ENCODE results near the gene AUNIP. TPM values are rescaled to one million over a fixed set of nuclear protein-coding genes. Genes with fewer than 3 reads are reported as not detected.

Gene AUNIP
- total and polyA plus RNA-seq, 2 of the 8 experiments (the other 6 are each of a cell fraction or from before 2014, with no cell fraction given) = 18.6 to 23.2 TPM

DNA sequence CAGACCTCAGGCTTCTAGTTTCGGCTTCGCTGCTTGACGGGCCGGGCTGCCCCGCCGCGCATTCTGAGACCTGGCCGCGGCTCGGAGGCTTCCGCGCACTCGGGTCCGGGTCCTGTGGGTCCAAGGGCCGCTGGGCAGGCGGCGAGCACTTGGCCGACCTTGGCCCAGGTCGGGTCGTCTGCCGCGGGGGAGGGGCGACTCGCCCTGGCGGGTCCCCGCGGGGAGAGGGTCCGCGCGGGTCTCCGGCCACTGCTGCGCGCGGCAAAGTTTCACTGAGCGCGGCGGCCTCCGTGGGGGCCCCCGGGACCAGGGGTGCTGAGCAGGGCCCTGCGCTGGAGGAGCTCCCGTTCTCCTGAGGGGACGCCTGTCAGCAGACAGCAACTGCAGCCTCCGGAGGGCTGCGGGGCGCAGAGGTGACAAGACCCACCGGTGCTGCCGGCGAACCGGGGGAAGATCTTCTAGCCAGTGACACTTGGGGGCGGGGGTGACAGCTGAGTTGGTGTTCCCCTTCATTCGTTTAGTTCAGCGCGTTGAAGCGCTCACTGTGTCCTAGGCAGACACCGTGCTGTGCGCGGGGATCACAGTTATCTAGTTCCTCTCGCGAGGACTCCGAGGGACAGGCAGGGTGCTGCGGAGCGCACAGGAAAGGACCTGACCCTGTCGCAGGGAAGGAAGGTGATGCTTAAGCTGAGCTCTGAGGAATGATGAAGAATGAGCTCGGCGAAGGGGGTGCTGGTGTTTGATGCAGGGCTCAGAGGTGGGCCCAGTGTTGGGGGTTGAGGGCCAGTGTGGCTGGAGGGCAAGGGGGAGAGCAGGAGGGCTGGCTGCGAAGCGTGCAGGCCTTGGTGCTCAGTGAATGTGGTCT, 38.8 kb downstream of the AUNIP start:
- Histone ChIP-seq H3K4ac (replicated peaks; ENCODE audit: insufficient read length, low read depth, low read length) (no peak overlapping the region), H4K5ac (ENCODE audit: insufficient read length, low read depth, low read length) (peak overlapping the region; percentile 38), H3K4me1 (replicated peaks in 1 of 4; ENCODE audit: control insufficient read depth in 3 of 4, insufficient read depth in 4 of 4, low read length in 3 of 4) (peaks cover 12 to 25% (median 15%) of the 10 kb centered on the region in 4 experiments), H2BK12ac (ENCODE audit: low read depth, low read length) (no peak overlapping the region), H4K8ac (ENCODE audit: extremely low read depth, insufficient read depth, low read length) (0 out of 2 replicates have a peak overlapping the region, but pooled peaks have one; percentile 71), H3K9me3 (ENCODE audit: insufficient read depth in 2 of 2, low read depth in 1 of 2, low read length in 1 of 2) (no peaks in the 10 kb centered on the region), H4K20me1 (replicated peaks in 1 of 2; ENCODE audit: control insufficient read depth in 1 of 2, insufficient read depth in 2 of 2, low read length in 2 of 2) (peaks cover 11 to 13% of the 10 kb centered on the region in 2 experiments), H2BK5ac (ENCODE audit: low read depth, low read length) (peak overlapping the region; percentile 47; the same call in 1 of the 2 replicates), H3K14ac (ENCODE audit: insufficient read length) (no peak overlapping the region), H3K23me2 (ENCODE audit: low read depth, low read length) (peaks cover 12% of the 10 kb centered on the region), H3K27me3 (replicated peaks in 1 of 4; ENCODE audit: control insufficient read depth in 3 of 4, extremely low read depth in 1 of 4, insufficient read depth in 3 of 4, low read length in 3 of 4) (peaks cover 0 to 6% (median 2%) of the 10 kb centered on the region in 4 experiments; a peak in 4 of 7 replicates), H3K9ac (replicated peaks in 1 of 4; ENCODE audit: extremely low read depth in 1 of 4, low read depth in 3 of 4, low read length in 3 of 4) (peak overlapping the region; percentile 7 to 58 (median 48); a peak in 6 of 7 replicates), H2BK15ac (ENCODE audit: low read length) (no peak overlapping the region), H3K23ac (ENCODE audit: insufficient read length) (no peak overlapping the region), H3K56ac (replicated peaks; ENCODE audit: insufficient read length, low read depth, low read length) (no peak overlapping the region), H3K79me1 (ENCODE audit: low read depth, low read length) (peaks cover 8% of the 10 kb centered on the region; the same call in 1 of the 2 replicates), H3K79me2 (ENCODE audit: control insufficient read depth in 1 of 2, insufficient read depth in 2 of 2, low read length in 2 of 2) (peaks cover 0 to 3% of the 10 kb centered on the region in 2 experiments; a peak in 1 of 4 replicates), H3K4me2 (ENCODE audit: insufficient read depth in 1 of 2, low read depth in 2 of 2, low read length in 2 of 2) (peak overlapping the region; percentile 90 to 93), H2BK120ac (replicated peaks; ENCODE audit: low read depth, low read length) (no peak overlapping the region), H3K18ac (ENCODE audit: extremely low read depth, low read length) (0 out of 2 replicates have a peak overlapping the region, but pooled peaks have one; percentile 25), H2AK5ac (ENCODE audit: low read depth, low read length) (no peak overlapping the region), H2AFZ (ENCODE audit: low read length) (no peak overlapping the region), H2BK20ac (ENCODE audit: low read length) (no peak overlapping the region), H4K91ac (replicated peaks; ENCODE audit: insufficient read length, low read length) (peak overlapping the region; percentile 31), H3K36me3 (ENCODE audit: control insufficient read depth in 2 of 4, insufficient read depth in 4 of 4, low read length in 3 of 4) (no peaks in the 10 kb centered on the region; a peak in 1 of 8 replicates), H3K27ac (ENCODE audit: low read depth, low read length) (peak overlapping the region; percentile 31; the same call in 1 of the 2 replicates), H3K4me3 (ENCODE audit: extremely low read depth in 1 of 4, insufficient read depth in 2 of 4, low read depth in 3 of 4, low read length in 4 of 4) (peak overlapping the region; percentile 75 to 85 (median 80))
- WGBS, 2 experiments (ENCODE audit: extremely low coverage in 1 of 2, insufficient coverage in 1 of 2, insufficient read length in 1 of 2, insufficient replicate concordance in 2 of 2, low coverage in 1 of 2, low lambda C conversion rate in 2 of 2, missing lambda C conversion rate in 1 of 2) = 7% methylated on average over 51 of the region's 67 CpGs; no CpG with 5 or more reads in 1 of the 2 experiments
- DNase-seq (ENCODE audit: low read depth in 1 of 2, low spot score in 2 of 2) (peak in 1 of 2 experiments; percentile 74), FAIRE-seq (no peak)
- CTCF ChIA-PET (ENCODE audit: partially characterized antibody) = interaction anchor here (0.7 to 2.7 kb wide), 12 partner anchors 9 to 393 kb away, joined by 3 to 11 read pairs (median 3); partner anchors contain the start of gene PAFAH2
- POLR2A ChIA-PET (ENCODE audit: partially characterized antibody) = interaction anchor here (0.6 to 5.5 kb wide), 22 partner anchors 9 to 390 kb away, joined by 3 to 32 read pairs (median 3); partner anchors contain the start of genes MACO1, PAFAH2 and PAQR7
- TF ChIP-seq TAF7 (optimal IDR thresholded peaks at IDR 0.05; ENCODE audit: borderline replicate concordance, low read depth, low read length) (no peak), TCF12 (IDR thresholded peaks at IDR 0.05; ENCODE audit: low read depth, low read length) (no peak), HDAC2 (IDR thresholded peaks at IDR 0.05; ENCODE audit: borderline replicate concordance in 1 of 2, low read depth in 2 of 2, low read length in 2 of 2) (peak in 1 of 2 experiments; percentile 83; a peak in 2 of 4 replicates), RFX5 (IDR thresholded peaks at IDR 0.05; ENCODE audit: borderline replicate concordance, low read depth, low read length) (no peak), BCL11A (IDR thresholded peaks at IDR 0.05; ENCODE audit: low read depth in 2 of 2, low read length in 2 of 2) (no peak), SAP30 (IDR thresholded peaks at IDR 0.05; ENCODE audit: insufficient read depth, insufficient replicate concordance, low read length) (peak; percentile 71), MAFK (IDR thresholded peaks at IDR 0.05; ENCODE audit: low read depth, low read length) (no peak), SIN3A (conservative IDR thresholded peaks at IDR 0.05 in 1 of 2, IDR thresholded peaks at IDR 0.05 in 1 of 2; ENCODE audit: low read depth in 1 of 2, low read length in 2 of 2) (0 out of 4 replicates have a peak, but pooled peaks of 1 of the 2 experiments have one; percentile 24)

All from H1 (cell line).